Measurements from ENCODE around the gene LMF1.

LMF1 gene

GRCh38 chr16:868386-868755, 102.4 kb downstream of the LMF1 start:
- TF ChIP-seq, protein P1, sequence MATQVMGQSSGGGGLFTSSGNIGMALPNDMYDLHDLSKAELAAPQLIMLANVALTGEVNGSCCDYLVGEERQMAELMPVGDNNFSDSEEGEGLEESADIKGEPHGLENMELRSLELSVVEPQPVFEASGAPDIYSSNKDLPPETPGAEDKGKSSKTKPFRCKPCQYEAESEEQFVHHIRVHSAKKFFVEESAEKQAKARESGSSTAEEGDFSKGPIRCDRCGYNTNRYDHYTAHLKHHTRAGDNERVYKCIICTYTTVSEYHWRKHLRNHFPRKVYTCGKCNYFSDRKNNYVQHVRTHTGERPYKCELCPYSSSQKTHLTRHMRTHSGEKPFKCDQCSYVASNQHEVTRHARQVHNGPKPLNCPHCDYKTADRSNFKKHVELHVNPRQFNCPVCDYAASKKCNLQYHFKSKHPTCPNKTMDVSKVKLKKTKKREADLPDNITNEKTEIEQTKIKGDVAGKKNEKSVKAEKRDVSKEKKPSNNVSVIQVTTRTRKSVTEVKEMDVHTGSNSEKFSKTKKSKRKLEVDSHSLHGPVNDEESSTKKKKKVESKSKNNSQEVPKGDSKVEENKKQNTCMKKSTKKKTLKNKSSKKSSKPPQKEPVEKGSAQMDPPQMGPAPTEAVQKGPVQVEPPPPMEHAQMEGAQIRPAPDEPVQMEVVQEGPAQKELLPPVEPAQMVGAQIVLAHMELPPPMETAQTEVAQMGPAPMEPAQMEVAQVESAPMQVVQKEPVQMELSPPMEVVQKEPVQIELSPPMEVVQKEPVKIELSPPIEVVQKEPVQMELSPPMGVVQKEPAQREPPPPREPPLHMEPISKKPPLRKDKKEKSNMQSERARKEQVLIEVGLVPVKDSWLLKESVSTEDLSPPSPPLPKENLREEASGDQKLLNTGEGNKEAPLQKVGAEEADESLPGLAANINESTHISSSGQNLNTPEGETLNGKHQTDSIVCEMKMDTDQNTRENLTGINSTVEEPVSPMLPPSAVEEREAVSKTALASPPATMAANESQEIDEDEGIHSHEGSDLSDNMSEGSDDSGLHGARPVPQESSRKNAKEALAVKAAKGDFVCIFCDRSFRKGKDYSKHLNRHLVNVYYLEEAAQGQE (IDR thresholded peaks at IDR 0.05; ENCODE audit: insufficient read depth in 1 of 2, low read depth in 2 of 2, low read length in 2 of 2): no peak
- TF ChIP-seq SIN3A (IDR thresholded peaks at IDR 0.05; ENCODE audit: borderline replicate concordance, insufficient read depth, low read length): no peak
- no peak for TF ChIP-seq FOXP2 (optimal IDR thresholded peaks at IDR 0.05; ENCODE audit: borderline replicate concordance, extremely low read depth, extremely low read length, insufficient read depth)
- no peak for TF ChIP-seq POLR2AphosphoS5 (IDR thresholded peaks at IDR 0.05; ENCODE audit: low read depth, low read length)
- no peak for TF ChIP-seq TAF1 (IDR thresholded peaks at IDR 0.05; ENCODE audit: borderline replicate concordance, insufficient read depth, low read length)

DNA sequence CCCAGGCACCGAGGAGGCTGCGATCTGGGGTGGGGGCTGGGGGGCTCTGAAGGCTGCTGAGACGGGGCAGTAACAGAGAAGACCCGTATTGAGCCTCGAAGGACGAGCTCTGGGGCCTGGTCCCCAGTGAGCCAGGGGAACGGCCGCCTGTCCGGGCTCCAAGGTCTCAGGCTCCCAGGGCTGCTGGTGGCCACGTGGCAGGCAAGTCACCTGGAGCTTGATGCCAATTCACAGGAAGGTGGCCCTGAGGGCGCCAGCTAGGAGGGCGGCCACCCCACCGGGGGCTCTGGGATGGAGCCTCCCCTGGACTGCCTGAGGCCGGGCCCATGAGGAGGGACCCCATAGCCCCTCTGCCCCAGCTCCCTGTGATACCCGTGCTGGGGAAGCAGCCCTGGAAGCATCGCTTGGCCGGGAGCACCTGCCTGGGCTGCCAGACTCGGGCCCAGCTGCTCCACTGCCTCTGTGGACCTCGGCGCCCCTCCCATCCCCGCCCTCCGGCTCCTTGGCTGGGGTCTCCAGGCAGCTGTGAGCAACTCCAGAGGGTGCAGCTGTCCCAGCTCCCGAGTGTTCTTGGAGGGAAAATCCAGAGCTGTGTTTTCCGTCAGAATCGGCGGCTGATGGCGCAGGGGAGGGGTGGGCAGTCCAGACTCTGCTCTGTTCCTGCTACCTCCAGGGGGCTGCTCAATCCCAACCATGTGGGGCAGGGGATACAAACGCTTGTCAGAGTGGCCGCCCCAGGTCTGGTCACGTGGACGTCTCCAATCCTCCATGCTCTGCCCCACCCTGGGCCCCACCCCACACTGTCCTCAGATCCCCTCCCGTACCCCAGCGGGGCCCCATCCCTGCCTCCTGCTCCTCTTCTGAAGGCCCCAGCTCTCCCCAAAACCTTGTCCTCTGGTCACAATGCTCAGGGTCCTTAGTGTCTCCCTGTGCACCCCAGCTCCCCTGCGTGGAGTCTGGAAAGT, 103.1 kb downstream of the LMF1 start:
- TF ChIP-seq SIN3A (IDR thresholded peaks at IDR 0.05; ENCODE audit: borderline replicate concordance, insufficient read depth, low read length) (no peak), TAF1 (IDR thresholded peaks at IDR 0.05; ENCODE audit: borderline replicate concordance, insufficient read depth, low read length) (no peak), FOXP2 (optimal IDR thresholded peaks at IDR 0.05; ENCODE audit: borderline replicate concordance, extremely low read depth, extremely low read length, insufficient read depth) (no peak), POLR2AphosphoS5 (IDR thresholded peaks at IDR 0.05; ENCODE audit: low read depth, low read length) (no peak)
- TF ChIP-seq, protein P1 (IDR thresholded peaks at IDR 0.05; ENCODE audit: insufficient read depth in 1 of 2, low read depth in 2 of 2, low read length in 2 of 2): no peak

DNA sequence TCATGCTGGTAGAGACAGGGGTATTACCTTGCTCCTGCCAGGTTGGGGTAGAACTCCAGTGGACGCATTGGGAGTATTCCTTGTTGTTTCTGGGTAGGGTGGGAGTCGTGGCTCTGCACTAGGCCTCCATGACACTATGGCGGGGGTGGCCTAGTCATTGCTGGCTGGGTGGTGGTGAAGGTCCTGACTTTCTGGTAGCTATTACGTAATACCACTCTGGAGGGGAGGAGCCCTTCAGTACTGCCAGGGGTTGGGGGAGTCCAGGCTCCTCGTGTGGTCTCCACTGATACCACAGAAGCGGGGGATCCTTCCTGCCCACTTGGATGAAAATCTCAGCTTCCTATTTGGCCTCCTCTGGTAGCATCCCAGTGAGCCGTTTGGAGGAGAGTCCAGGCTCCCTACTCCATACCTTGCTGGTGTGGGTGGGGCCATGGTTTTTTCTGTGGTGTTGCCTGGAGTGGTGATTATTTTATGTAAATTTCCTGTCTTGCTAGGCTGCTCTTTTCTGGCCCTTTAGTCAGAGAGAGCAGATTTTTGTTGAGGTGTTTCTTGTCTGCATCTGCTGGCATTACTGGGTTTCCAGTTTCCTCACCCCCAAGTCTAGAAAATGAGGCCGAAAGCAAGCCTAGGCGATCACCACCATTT, 104.4 kb downstream of the LMF1 start:
- TF ChIP-seq, protein P1 (IDR thresholded peaks at IDR 0.05; ENCODE audit: insufficient read depth in 1 of 2, low read depth in 2 of 2, low read length in 2 of 2): no peak
- no peak for TF ChIP-seq POLR2AphosphoS5 (IDR thresholded peaks at IDR 0.05; ENCODE audit: low read depth, low read length)
- no peak for TF ChIP-seq TAF1 (IDR thresholded peaks at IDR 0.05; ENCODE audit: borderline replicate concordance, insufficient read depth, low read length)

DNA sequence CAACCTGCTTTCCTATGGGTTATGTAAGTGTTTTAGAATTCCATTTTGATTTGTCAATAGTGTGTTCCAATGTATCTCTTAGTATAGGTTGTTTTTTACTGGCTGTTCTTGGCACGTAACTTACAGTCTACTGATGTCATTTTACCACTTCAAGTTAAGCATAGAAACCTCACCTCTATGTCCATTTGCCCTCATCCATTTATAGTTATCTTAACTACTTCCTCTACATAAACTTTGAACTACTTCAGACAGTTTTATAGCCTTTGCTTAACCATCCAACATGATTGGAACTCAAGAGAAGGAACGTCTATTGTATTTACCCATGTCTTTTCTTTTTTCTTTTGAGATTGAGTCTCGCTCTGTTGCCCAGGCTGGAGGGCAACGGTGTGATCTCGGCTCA, 105.8 kb downstream of the LMF1 start:
- TF ChIP-seq, protein P1 (IDR thresholded peaks at IDR 0.05; ENCODE audit: insufficient read depth in 1 of 2, low read depth in 2 of 2, low read length in 2 of 2): no peak
- TF ChIP-seq FOXP2 (optimal IDR thresholded peaks at IDR 0.05; ENCODE audit: borderline replicate concordance, extremely low read depth, extremely low read length, insufficient read depth): no peak
- TF ChIP-seq TAF1 (IDR thresholded peaks at IDR 0.05; ENCODE audit: borderline replicate concordance, insufficient read depth, low read length): no peak
- TF ChIP-seq SIN3A (IDR thresholded peaks at IDR 0.05; ENCODE audit: borderline replicate concordance, insufficient read depth, low read length): no peak
- TF ChIP-seq POLR2AphosphoS5 (IDR thresholded peaks at IDR 0.05; ENCODE audit: low read depth, low read length): no peak

Measured in PFSK-1 (cell line).